Tibial nerve (tissue), 4 donors: ENCODE measurements around the gene ZFAND3. TPM values are rescaled to one million over a fixed set of nuclear protein-coding genes. Genes with fewer than 3 reads are reported as not detected.

ENCODE experiments used
- DNase-seq, 2 donors: peaks; one replicate each; pipeline ENCODE4 v3.0.0-alpha.2; 2019; ENCODE audit warnings: low spot score in 2 of 2
- H3K27ac ChIP-seq, 4 donors: fragments of 200-600 bp; sonication (generic) in 3 of 4; one replicate each; pipeline ENCODE4 v1.5.1; 2017 to 2019; ENCODE audit warnings: mild to moderate bottlenecking in 1 of 4
- H3K27me3 ChIP-seq, 2 donors: fragments of 200-600 bp; sonication (generic) in 1 of 2; one replicate each; pipeline versions ENCODE4 v1.5.1 to v1.6.0; 2017 to 2019
- H3K36me3 ChIP-seq, 3 donors: fragments of 200-600 bp; sonication (generic); one replicate each; pipeline ENCODE4 v1.5.1; 2018 to 2019
- H3K4me1 ChIP-seq, 4 donors: fragments of 200-600 bp; sonication (generic) in 3 of 4; one replicate each; pipeline ENCODE4 v1.5.1; 2017 to 2019
- H3K4me3 ChIP-seq, 4 donors: fragments of 200-600 bp; sonication (generic) in 3 of 4; one replicate each; pipeline ENCODE4 v1.5.1; 2017 to 2019; ENCODE audit warnings: mild to moderate bottlenecking in 1 of 4, moderate library complexity in 1 of 4
- H3K9me3 ChIP-seq, 4 donors: fragments of 200-600 bp; sonication (generic) in 3 of 4; one replicate each; pipeline ENCODE4 v1.5.1; 2017 to 2019
- EP300 ChIP-seq, 2 donors: sonication (generic); formaldehyde crosslinking; IDR thresholded peaks; one replicate each; pipeline ENCODE4 v1.6.1; 2017; ENCODE audit warnings: antibody characterized with exemption in 2 of 2, mild to moderate bottlenecking in 1 of 2
- POLR2A ChIP-seq, 2 donors: fragments of 450-650 bp; IDR thresholded peaks; one replicate each; pipeline ENCODE4 v1.6.1; 2017; ENCODE audit warnings: antibody characterized with exemption in 2 of 2, mild to moderate bottlenecking in 2 of 2, moderate library complexity in 2 of 2
- WGBS, 2 donors: methylation state at CpG; one replicate each; pipeline ENCODE4 v1.1.5; 2018; 5-methylcytosine and 5-hydroxymethylcytosine counted together
- total RNA-seq, 4 donors: library from RNA; depleted of rRNA; stranded (reverse); fragments of >200 nt; gene quantifications; one replicate each; pipeline ENCODE4 v1.1.0, GENCODE V29; 2016
- TF ChIP-seq, protein P1 (sequence below), 5 experiments: fragments of 200-600 bp in 3 of 5; fragments of 450-650 bp in 2 of 5; sonication (generic) in 3 of 5; IDR thresholded peaks; one replicate each; pipeline ENCODE4 v1.5.1; 2016 to 2019; ENCODE audit warnings: antibody characterized with exemption in 5 of 5, mild to moderate bottlenecking in 3 of 5, moderate library complexity in 2 of 5

Gene ZFAND3
- total RNA-seq, 4 donors from 2014 or later = 30.1 to 47.9 (median 39.1) TPM

DNA sequence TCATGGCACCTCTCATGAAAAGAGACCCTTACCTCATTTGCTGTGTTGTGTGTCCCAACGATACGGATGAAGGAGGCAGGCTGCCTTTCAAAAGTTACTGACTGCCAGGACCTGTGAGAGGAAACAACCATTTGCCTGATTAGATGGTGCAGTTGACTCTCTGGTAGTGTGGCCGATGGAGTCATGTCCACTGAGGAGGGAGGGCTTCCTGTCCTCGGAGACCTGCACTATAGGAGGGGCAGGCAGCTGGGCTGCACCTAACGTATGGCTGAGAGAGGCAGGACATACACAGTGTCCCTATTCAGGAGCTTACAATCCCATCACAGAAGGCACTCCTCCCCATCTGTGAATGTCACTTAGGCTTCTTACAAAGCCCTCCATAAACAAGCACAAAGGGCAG lies 373.0 kb downstream of the ZFAND3 start:
- H3K4me3 ChIP-seq = no peak overlapping the region
- no peaks in the 10 kb centered on the region for H3K9me3 ChIP-seq
- DNase-seq = no peak
- WGBS, 2 donors = 68 to 83% methylated on average over 2 to 5 of the region's 5 CpGs
- H3K36me3 ChIP-seq = peaks cover 0 to 15% (median 0%) of the 10 kb centered on the region in 3 donors
- no peak overlapping the region for H3K27ac ChIP-seq
- no peaks in the 10 kb centered on the region for H3K27me3 ChIP-seq
- peaks cover 0 to 12% (median 0%) of the 10 kb centered on the region in 4 donors for H3K4me1 ChIP-seq
- TF ChIP-seq EP300 (IDR thresholded peaks at IDR 0.05) = no peak
- TF ChIP-seq, protein P1, sequence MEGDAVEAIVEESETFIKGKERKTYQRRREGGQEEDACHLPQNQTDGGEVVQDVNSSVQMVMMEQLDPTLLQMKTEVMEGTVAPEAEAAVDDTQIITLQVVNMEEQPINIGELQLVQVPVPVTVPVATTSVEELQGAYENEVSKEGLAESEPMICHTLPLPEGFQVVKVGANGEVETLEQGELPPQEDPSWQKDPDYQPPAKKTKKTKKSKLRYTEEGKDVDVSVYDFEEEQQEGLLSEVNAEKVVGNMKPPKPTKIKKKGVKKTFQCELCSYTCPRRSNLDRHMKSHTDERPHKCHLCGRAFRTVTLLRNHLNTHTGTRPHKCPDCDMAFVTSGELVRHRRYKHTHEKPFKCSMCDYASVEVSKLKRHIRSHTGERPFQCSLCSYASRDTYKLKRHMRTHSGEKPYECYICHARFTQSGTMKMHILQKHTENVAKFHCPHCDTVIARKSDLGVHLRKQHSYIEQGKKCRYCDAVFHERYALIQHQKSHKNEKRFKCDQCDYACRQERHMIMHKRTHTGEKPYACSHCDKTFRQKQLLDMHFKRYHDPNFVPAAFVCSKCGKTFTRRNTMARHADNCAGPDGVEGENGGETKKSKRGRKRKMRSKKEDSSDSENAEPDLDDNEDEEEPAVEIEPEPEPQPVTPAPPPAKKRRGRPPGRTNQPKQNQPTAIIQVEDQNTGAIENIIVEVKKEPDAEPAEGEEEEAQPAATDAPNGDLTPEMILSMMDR (IDR thresholded peaks at IDR 0.05) = no peak
- TF ChIP-seq POLR2A (IDR thresholded peaks at IDR 0.05) = no peak

DNA sequence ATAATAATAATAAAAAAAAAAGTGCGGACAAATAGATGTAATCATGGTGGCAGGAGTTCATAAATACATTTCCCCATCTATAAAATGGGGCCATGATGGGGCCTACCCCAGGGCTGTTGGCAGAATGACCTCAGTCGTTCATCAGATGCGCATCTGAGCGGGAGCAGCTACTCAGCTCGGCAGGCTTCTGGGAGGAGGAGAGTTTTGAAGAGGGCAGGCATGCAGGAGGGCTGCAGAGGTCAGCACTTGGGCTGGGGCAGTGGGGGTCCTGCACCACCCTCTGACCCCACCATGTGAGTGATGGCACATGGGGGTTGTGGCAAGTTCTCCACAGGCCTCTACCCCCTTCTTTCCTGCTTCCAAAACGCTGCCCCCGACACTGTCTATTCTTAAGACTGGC lies 373.5 kb downstream of the ZFAND3 start:
- no peak overlapping the region for H3K27ac ChIP-seq
- no peak for DNase-seq
- H3K9me3 ChIP-seq = no peaks in the 10 kb centered on the region
- peaks cover 0 to 11% (median 0%) of the 10 kb centered on the region in 3 donors for H3K36me3 ChIP-seq
- H3K27me3 ChIP-seq = no peaks in the 10 kb centered on the region
- 91 to 94% methylated on average over 7 of the region's 7 CpGs for WGBS, 2 donors
- TF ChIP-seq EP300 (IDR thresholded peaks at IDR 0.05) (no peak), POLR2A (IDR thresholded peaks at IDR 0.05) (no peak)
- TF ChIP-seq, protein P1 (IDR thresholded peaks at IDR 0.05) = no peak
- peaks cover 0 to 12% (median 0%) of the 10 kb centered on the region in 4 donors for H3K4me1 ChIP-seq
- H3K4me3 ChIP-seq = no peak overlapping the region

DNA sequence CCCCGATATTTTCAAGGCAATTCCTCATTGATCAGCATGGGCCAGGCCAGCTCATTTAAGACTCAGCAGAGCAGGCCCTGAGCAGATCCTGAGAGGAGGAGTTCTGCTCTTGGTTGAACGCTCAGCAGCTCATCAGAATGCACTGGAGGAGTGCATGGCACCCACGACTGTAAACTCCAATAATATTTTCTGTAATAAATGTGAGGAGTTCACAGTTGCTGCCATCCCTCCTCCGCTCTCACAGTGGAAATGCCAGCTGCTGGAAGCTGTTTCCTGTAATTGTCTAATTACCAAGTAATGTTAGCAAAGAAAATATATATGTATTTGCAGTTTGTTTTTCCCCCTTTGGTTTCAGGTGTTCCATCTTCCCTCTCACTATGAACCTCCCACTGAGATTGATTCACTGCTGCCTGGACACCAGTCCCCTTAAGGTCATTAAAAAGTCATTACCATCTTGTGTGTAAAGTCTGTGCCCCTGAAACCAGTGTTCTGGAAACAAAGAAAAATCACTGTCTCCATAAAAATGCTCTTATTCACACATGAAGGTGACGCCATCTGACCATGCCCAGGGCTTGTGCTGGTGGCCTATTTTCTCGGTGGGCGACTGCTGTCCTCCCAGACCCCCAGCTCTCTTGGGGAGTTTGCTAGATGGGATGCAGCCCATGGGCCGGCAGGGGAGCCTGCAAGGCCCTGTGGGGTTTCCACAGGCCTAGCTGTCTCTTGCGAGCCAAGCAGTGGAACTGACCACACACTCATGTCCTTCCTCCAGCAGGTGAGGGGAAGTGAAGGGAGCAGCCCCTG lies 374.2 kb downstream of the ZFAND3 start:
- H3K27ac ChIP-seq = no peak overlapping the region
- no peaks in the 10 kb centered on the region for H3K9me3 ChIP-seq
- no peak for DNase-seq
- 68 to 72% methylated on average over 7 to 8 of the region's 9 CpGs for WGBS, 2 donors
- H3K4me1 ChIP-seq = peaks cover 0 to 12% (median 0%) of the 10 kb centered on the region in 4 donors
- TF ChIP-seq, protein P1 (IDR thresholded peaks at IDR 0.05) = no peak
- TF ChIP-seq POLR2A (IDR thresholded peaks at IDR 0.05) = no peak
- no peak for TF ChIP-seq EP300 (IDR thresholded peaks at IDR 0.05)
- no peaks in the 10 kb centered on the region for H3K27me3 ChIP-seq
- no peak overlapping the region for H3K4me3 ChIP-seq
- peaks cover 0 to 9% (median 0%) of the 10 kb centered on the region in 3 donors for H3K36me3 ChIP-seq

DNA sequence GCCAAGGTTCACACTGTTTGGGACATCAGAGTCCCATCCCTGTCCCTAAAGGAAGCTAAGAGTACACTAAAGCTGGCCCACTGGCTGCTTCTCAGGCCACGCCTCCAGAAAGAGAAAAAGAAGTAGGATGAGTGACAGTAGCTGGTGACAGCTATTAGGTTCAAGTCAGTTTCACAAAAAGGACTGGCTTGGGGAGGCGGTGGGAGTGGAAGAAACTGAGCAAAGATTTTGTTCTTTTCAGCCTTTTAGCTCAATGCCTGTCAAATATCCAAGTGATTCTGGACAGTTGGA lies 374.7 kb downstream of the ZFAND3 start:
- H3K36me3 ChIP-seq = peaks cover 0 to 9% (median 0%) of the 10 kb centered on the region in 3 donors
- no peak overlapping the region for H3K4me3 ChIP-seq
- no peak for DNase-seq
- H3K27ac ChIP-seq = no peak overlapping the region
- no peak for TF ChIP-seq EP300 (IDR thresholded peaks at IDR 0.05)
- no peak for TF ChIP-seq POLR2A (IDR thresholded peaks at IDR 0.05)
- TF ChIP-seq, protein P1 (IDR thresholded peaks at IDR 0.05) = no peak
- 92 to 93% methylated on average over 2 of the region's 2 CpGs for WGBS, 2 donors
- no peaks in the 10 kb centered on the region for H3K9me3 ChIP-seq
- peaks cover 0 to 12% (median 0%) of the 10 kb centered on the region in 4 donors for H3K4me1 ChIP-seq
- H3K27me3 ChIP-seq = no peaks in the 10 kb centered on the region

DNA sequence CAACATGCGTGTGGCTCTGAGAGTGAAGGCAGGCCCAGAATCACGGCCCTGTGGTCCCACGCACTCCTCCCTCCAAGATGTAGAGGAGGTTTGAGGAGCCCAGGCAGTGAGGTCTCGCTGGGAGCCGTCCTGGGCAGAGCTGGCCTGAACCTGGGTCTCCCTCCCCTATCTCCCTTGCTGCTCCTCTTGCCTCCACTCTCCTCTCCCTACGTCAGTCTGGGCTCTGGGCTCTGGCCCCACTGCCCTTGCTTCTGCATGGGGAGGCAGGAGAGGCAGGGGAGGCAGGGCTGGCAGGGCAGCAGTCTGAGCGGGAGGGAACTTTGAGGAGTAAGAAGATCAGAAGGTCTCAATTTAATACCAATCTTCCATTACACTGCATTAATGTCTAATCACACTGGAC lies 375.1 kb downstream of the ZFAND3 start:
- TF ChIP-seq POLR2A (IDR thresholded peaks at IDR 0.05) (no peak), EP300 (IDR thresholded peaks at IDR 0.05) (no peak)
- TF ChIP-seq, protein P1 (IDR thresholded peaks at IDR 0.05) = no peak
- 94 to 98% methylated on average over 7 of the region's 7 CpGs for WGBS, 2 donors
- H3K4me1 ChIP-seq = peaks cover 0 to 12% (median 0%) of the 10 kb centered on the region in 4 donors
- no peak overlapping the region for H3K27ac ChIP-seq
- H3K36me3 ChIP-seq = peaks cover 0 to 9% (median 0%) of the 10 kb centered on the region in 3 donors
- H3K27me3 ChIP-seq = no peaks in the 10 kb centered on the region
- no peaks in the 10 kb centered on the region for H3K9me3 ChIP-seq
- H3K4me3 ChIP-seq = no peak overlapping the region
- DNase-seq = no peak
